GM12878 (cell line): ENCODE data around the gene CDYL2. TPM values are rescaled to one million over a fixed set of nuclear protein-coding genes. Genes with fewer than 3 reads are reported as not detected.
A peak's percentile ranks its signal among the peaks of the same experiment; 100 is the strongest.

Experiments used
- ATAC-seq: fragments of 200-7000 bp; cut with Tn5 transposase; 3 replicates; pipeline ENCODE4 v1.9.1; 2020; ENCODE audit warnings: mild to moderate bottlenecking, moderate library complexity
- BruUV-seq: library from RNA; stranded (reverse); fragments of 400-500 nt; replicated peaks from 2 replicates; lab custom pipeline; 2021; lab: Mats Ljungman, UMichigan
- CTCF ChIA-PET: fragments of 300-600 bp; sonication (Branson Sonifier 250); formaldehyde crosslinking; extraction: SDS; loops from one replicate; lab custom pipeline; 2021; ENCODE audit warnings: inconsistent platforms; lab: Yijun Ruan, JAX
- POLR2A ChIA-PET: fragments of 350-600 bp; formaldehyde crosslinking; extraction: SDS; loops from one replicate; lab custom pipeline; 2021; ENCODE audit warnings: inconsistent platforms; lab: Charles Lee
- RAD21 ChIA-PET: fragments of 300-600 bp; sonication (Branson Sonifier 250); formaldehyde crosslinking; loops from one replicate; lab custom pipeline; 2023; ENCODE audit warnings: antibody characterized with exemption; ENCODE audit not compliant: unreplicated experiment; lab: Charles Lee
- SMC1A ChIA-PET: fragments of 300-600 bp; sonication (Branson Sonifier 250); formaldehyde crosslinking; loops from one replicate; lab custom pipeline; 2023; ENCODE audit not compliant: unreplicated experiment, uncharacterized antibody; lab: Charles Lee
- DNase-seq: peaks from one replicate; pipeline ENCODE4 v3.0.0-alpha.2; 2011; ENCODE audit warnings: low read depth, low spot score
- FAIRE-seq: peaks from 3 replicates; lab custom pipeline; 2011; peaks lifted over from hg19 to GRCh38; lab: Jason Lieb, UNC
- H2AFZ ChIP-seq: 2 replicates; pipeline ENCODE4 v1.6.0; 2011; ENCODE audit warnings: low read depth, low read length, control low read depth; ENCODE audit not compliant: control insufficient read depth
- H3K27ac ChIP-seq: 2 replicates; pipeline ENCODE4 v1.5.1; 2011; ENCODE audit warnings: control low read depth; ENCODE audit not compliant: control insufficient read depth, insufficient read depth
- H3K27me3 ChIP-seq, 2 experiments: replicated peaks in 1 of 2; 2 replicates each; pipeline versions ENCODE4 v1.6.0 to v1.6.1; 2011; ENCODE audit warnings: low read length in 1 of 2; ENCODE audit not compliant: control insufficient read depth in 2 of 2, insufficient read depth in 2 of 2
- H3K36me3 ChIP-seq, 2 experiments: 2 replicates each; pipeline ENCODE4 v1.5.1; 2011; ENCODE audit warnings: low read length in 1 of 2; ENCODE audit not compliant: control insufficient read depth in 2 of 2, insufficient read depth in 2 of 2
- H3K4me1 ChIP-seq: 2 replicates; pipeline ENCODE4 v1.6.1; 2011; ENCODE audit warnings: mild to moderate bottlenecking, low read length, moderate library complexity, mixed read lengths; ENCODE audit not compliant: control insufficient read depth, insufficient read depth
- H3K4me2 ChIP-seq: 2 replicates; pipeline ENCODE4 v1.6.0; 2011; ENCODE audit warnings: control low read depth; ENCODE audit not compliant: control insufficient read depth, insufficient read depth
- H3K4me3 ChIP-seq: fragments of 200-600 bp; sonication (generic); 2 replicates; pipeline ENCODE4 v1.5.1; 2016
- H3K79me2 ChIP-seq: 2 replicates; pipeline ENCODE4 v1.6.0; 2011; ENCODE audit warnings: low read length; ENCODE audit not compliant: control insufficient read depth, insufficient read depth
- H3K9ac ChIP-seq: 2 replicates; pipeline ENCODE4 v1.8.0; 2011; ENCODE audit warnings: low read length, control low read depth, mixed read lengths; ENCODE audit not compliant: control insufficient read depth, insufficient read depth
- H3K9me3 ChIP-seq: replicated peaks from 3 replicates; pipeline ENCODE4 v1.5.1; 2011; ENCODE audit warnings: mild to moderate bottlenecking, low read length; ENCODE audit not compliant: control insufficient read depth, insufficient read depth
- H4K20me1 ChIP-seq: 2 replicates; pipeline ENCODE4 v1.6.0; 2011; ENCODE audit not compliant: control insufficient read depth, insufficient read depth
- CHD1 ChIP-seq: IDR thresholded peaks from 2 replicates; pipeline ENCODE4 v1.6.1; 2012; ENCODE audit warnings: low read depth, low read length, improper control_type of control experiment
- DPF2 ChIP-seq: fragments of 450-650 bp; IDR thresholded peaks from 2 replicates; pipeline ENCODE4 v1.6.1; 2017; ENCODE audit warnings: mild to moderate bottlenecking
- E2F8 ChIP-seq: fragments of 450-650 bp; IDR thresholded peaks from 2 replicates; pipeline ENCODE4 v1.6.1; 2018; ENCODE audit warnings: mild to moderate bottlenecking, low read depth, moderate library complexity; ENCODE audit not compliant: partially characterized antibody
- EED ChIP-seq: sonication (generic); IDR thresholded peaks from 2 replicates; pipeline ENCODE4 v1.6.1; 2016; ENCODE audit warnings: antibody characterized with exemption, low read depth
- EGR1 ChIP-seq, 2 experiments: IDR thresholded peaks; 1 replicate in 1 of 2; 2 replicates in 1 of 2; pipeline ENCODE4 v1.6.1; 2011 to 2012; ENCODE audit warnings: low read depth in 2 of 2, low read length in 2 of 2, borderline replicate concordance in 1 of 2, mild to moderate bottlenecking in 1 of 2, moderate library complexity in 1 of 2
- IKZF2 ChIP-seq, 2 experiments: fragments of 450-650 bp; IDR thresholded peaks; 2 replicates each; pipeline ENCODE4 v1.6.1; 2017; ENCODE audit warnings: mild to moderate bottlenecking in 2 of 2, moderate library complexity in 2 of 2
- IRF4 ChIP-seq: IDR thresholded peaks from 2 replicates; pipeline ENCODE4 v1.6.1; 2011; ENCODE audit warnings: low read depth, low read length
- RUNX3 ChIP-seq: IDR thresholded peaks from 2 replicates; pipeline ENCODE4 v1.6.1; 2012; ENCODE audit warnings: low read length, inconsistent platforms
- SIN3A ChIP-seq: IDR thresholded peaks from 2 replicates; pipeline ENCODE4 v1.6.1; 2012; ENCODE audit warnings: low read depth, low read length, improper control_type of control experiment
- SMAD1 ChIP-seq: fragments of 450-650 bp; IDR thresholded peaks from 2 replicates; pipeline ENCODE4 v1.6.1; 2018; ENCODE audit warnings: mild to moderate bottlenecking, low read depth; ENCODE audit not compliant: partially characterized antibody
- SMARCA5 ChIP-seq: fragments of 450-650 bp; IDR thresholded peaks from 2 replicates; pipeline ENCODE4 v1.6.1; 2017; ENCODE audit warnings: mild to moderate bottlenecking
- ZNF592 ChIP-seq: fragments of 450-650 bp; IDR thresholded peaks from 2 replicates; pipeline ENCODE4 v1.6.1; 2017; ENCODE audit warnings: mild to moderate bottlenecking, moderate library complexity
- WGBS: methylation state at CpG from one replicate; pipeline ENCODE4 v1.1.6; 2016; ENCODE audit warnings: low lambda C conversion rate; ENCODE audit not compliant: insufficient replicate concordance, insufficient coverage; ENCODE audit errors: missing lambda C conversion rate; 5-methylcytosine and 5-hydroxymethylcytosine counted together
- in situ Hi-C: fragments of 300-500 bp; cut with MboI; formaldehyde crosslinking; loops from 9 replicates; pipeline ENCODE4 v1.14.3; 2018; ENCODE audit warnings: mixed read lengths
- intact Hi-C: fragments of 100-400 bp; cut with micrococcal nuclease; formaldehyde crosslinking; loops from one replicate; pipeline ENCODE4 v1.14.2; 2022; ENCODE audit not compliant: unreplicated experiment
- polyA plus RNA-seq, 11 experiments: library from polyadenylated mRNA; depleted of rRNA in 4 of 11; unstranded in 6 of 11; stranded (reverse) in 5 of 11; fragments of >200 nt; fragmentation: Nextera tagmentation in 4 of 11; fragmentation: Illumina TruSeq in 1 of 11; extraction: Ambion mirVana in 4 of 11; extraction: Trizol in 1 of 11; gene quantifications; 1 replicate in 1 of 11; 2 replicates in 10 of 11; pipeline versions ENCODE4 v1.2.1 to v1.2.3, GENCODE V29; 2011 to 2016; ENCODE audit warnings: inconsistent platforms in 2 of 11, missing spikeins in 2 of 11, low read depth in 1 of 11
- total RNA-seq, 4 experiments: library from RNA; depleted of rRNA in 3 of 4; stranded (reverse); fragments of >200 nt in 3 of 4; fragmentation: Illumina TruSeq in 1 of 4; extraction: Trizol in 1 of 4; gene quantifications; 2 replicates each; pipeline versions ENCODE4 v1.2.1 to v1.2.3, GENCODE V29; 2013 to 2021
- TF ChIP-seq, protein P1 (sequence below), 3 experiments: IDR thresholded peaks in 2 of 3; conservative IDR thresholded peaks in 1 of 3; 2 replicates each; pipeline ENCODE4 v1.5.1; 2011; ENCODE audit warnings: low read depth in 3 of 3, low read length in 3 of 3, mild to moderate bottlenecking in 3 of 3, control low read depth in 2 of 3, moderate library complexity in 2 of 3, inconsistent platforms in 1 of 3, mixed read lengths in 1 of 3; ENCODE audit not compliant: control insufficient read depth in 2 of 3, insufficient read depth in 1 of 3; ENCODE audit errors: extremely low read depth in 1 of 3

Gene CDYL2
- total and polyA plus RNA-seq, 10 of the 15 experiments (the other 5 are each of a cell fraction or from before 2014, with no cell fraction given), result 0.27 to 22.9 (median 3.9) TPM

DNA sequence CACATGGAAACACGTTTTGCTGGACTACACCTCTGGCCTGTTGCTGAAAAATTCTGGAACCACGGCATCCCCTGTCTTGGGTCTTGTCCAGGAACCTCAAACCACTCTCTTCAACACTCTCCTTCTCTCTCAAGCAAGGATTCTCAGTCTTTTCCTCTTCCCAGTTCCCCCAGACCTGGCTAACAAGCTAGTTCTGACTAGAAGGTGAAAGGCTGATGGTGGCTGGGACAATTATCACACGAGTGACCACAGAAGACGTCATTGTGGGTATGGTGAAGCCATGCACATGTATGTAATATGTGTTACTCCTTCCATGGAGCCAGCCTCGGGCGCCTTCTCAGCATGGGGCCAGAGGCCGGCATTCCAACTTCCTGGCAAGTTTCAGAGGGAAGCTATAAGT, 123.0 kb downstream of the CDYL2 start:
- Histone ChIP-seq H2AFZ (no peak overlapping the region), H4K20me1 (no peaks in the 10 kb centered on the region), H3K9me3 (no peaks in the 10 kb centered on the region; the same call in 2 of the 3 replicates), H3K4me2 (no peak overlapping the region), H3K4me1 (peaks cover 17% of the 10 kb centered on the region), H3K36me3 (no peaks in the 10 kb centered on the region), H3K79me2 (no peaks in the 10 kb centered on the region), H3K4me3 (no peak overlapping the region), H3K27me3 (no peaks in the 10 kb centered on the region), H3K9ac (no peak overlapping the region), H3K27ac (no peak overlapping the region)
- ChIA-PET RAD21 (no interaction called here), SMC1A (interaction anchor here (1.6 to 1.8 kb wide), 2 partner anchors 39 to 64 kb away, joined by 4 to 7 read pairs; no protein-coding TSS in a partner anchor), CTCF (interaction anchor here (0.8 kb wide), 1 partner anchor 14 kb away, joined by 3 read pairs; no protein-coding TSS in a partner anchor), POLR2A (no interaction called here)
- no peak for TF ChIP-seq ZNF592
- TF ChIP-seq IRF4, result no peak
- TF ChIP-seq E2F8, result no peak
- peak; percentile 43 for TF ChIP-seq RUNX3
- TF ChIP-seq, protein P1, sequence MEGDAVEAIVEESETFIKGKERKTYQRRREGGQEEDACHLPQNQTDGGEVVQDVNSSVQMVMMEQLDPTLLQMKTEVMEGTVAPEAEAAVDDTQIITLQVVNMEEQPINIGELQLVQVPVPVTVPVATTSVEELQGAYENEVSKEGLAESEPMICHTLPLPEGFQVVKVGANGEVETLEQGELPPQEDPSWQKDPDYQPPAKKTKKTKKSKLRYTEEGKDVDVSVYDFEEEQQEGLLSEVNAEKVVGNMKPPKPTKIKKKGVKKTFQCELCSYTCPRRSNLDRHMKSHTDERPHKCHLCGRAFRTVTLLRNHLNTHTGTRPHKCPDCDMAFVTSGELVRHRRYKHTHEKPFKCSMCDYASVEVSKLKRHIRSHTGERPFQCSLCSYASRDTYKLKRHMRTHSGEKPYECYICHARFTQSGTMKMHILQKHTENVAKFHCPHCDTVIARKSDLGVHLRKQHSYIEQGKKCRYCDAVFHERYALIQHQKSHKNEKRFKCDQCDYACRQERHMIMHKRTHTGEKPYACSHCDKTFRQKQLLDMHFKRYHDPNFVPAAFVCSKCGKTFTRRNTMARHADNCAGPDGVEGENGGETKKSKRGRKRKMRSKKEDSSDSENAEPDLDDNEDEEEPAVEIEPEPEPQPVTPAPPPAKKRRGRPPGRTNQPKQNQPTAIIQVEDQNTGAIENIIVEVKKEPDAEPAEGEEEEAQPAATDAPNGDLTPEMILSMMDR (IDR thresholded peaks at IDR 0.05 in 2 of 3, conservative IDR thresholded peaks at IDR 0.05 in 1 of 3; ENCODE audit: control insufficient read depth in 2 of 3, extremely low read depth in 1 of 3, insufficient read depth in 1 of 3, low read depth in 3 of 3, low read length in 3 of 3), result no peak
- TF ChIP-seq EGR1 (IDR thresholded peaks at IDR 0.05; ENCODE audit: borderline replicate concordance in 1 of 2, low read depth in 2 of 2, low read length in 2 of 2), result no peak
- no peak for TF ChIP-seq SIN3A
- no peak for TF ChIP-seq SMAD1
- TF ChIP-seq DPF2, result no peak
- TF ChIP-seq EED, result 0 out of 2 replicates have a peak, but pooled peaks have one; percentile 36
- no peak for TF ChIP-seq SMARCA5
- no peak for TF ChIP-seq IKZF2 (IDR thresholded peaks at IDR 0.05)
- TF ChIP-seq CHD1, result no peak
- in situ Hi-C loops (no loop called here), intact Hi-C loops (no loop called here)
- FAIRE-seq (no peak), DNase-seq (no peak), ATAC-seq (no peak)
- 67% methylated on average over 7 of the region's 7 CpGs for WGBS
- BruUV-seq, result no TSS peak
